ENCODE data around the gene PDIA2.
"Not testable (repeated sequence)": the region's sequence is repeated elsewhere in the genome, so short reads cannot be mapped to it uniquely, and the experiment has no call there.

The PDIA2 gene

DNA sequence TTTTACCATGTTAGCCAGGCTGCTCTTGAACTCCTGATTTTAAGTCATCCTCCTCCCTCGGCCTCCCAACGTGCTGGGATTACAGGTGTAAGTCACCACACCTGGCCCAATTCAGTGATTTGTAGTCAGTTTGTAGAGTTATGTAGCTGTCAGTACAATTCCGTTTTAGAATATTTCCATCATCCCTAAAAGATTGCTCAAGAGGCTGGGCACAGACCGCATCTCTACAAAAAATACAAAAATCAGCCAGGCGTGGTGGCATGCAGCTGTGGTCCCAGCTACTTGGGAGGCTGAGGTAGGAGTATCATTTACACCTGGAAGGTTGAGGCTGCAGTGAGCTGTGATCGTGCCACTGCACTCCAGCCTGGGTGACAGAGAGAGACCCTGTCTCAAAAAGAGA, 27.8 kb upstream of the PDIA2 start:
- H3K4me1 ChIP-seq (ENCODE audit: low read depth, poor library complexity, severe bottlenecking) = no peaks in the 10 kb centered on the region
- no peaks in the 10 kb centered on the region for H4K20me1 ChIP-seq (ENCODE audit: insufficient read depth)
- no peaks in the 10 kb centered on the region for H3K36me3 ChIP-seq (ENCODE audit: insufficient read depth)
- H3K4me3 ChIP-seq (IDR thresholded peaks at IDR 0.05; ENCODE audit: insufficient read depth, low read depth, low read length) = no peak overlapping the region
- H3K27me3 ChIP-seq (ENCODE audit: insufficient read depth, low read depth) = no peaks in the 10 kb centered on the region
- TF ChIP-seq, protein P1, sequence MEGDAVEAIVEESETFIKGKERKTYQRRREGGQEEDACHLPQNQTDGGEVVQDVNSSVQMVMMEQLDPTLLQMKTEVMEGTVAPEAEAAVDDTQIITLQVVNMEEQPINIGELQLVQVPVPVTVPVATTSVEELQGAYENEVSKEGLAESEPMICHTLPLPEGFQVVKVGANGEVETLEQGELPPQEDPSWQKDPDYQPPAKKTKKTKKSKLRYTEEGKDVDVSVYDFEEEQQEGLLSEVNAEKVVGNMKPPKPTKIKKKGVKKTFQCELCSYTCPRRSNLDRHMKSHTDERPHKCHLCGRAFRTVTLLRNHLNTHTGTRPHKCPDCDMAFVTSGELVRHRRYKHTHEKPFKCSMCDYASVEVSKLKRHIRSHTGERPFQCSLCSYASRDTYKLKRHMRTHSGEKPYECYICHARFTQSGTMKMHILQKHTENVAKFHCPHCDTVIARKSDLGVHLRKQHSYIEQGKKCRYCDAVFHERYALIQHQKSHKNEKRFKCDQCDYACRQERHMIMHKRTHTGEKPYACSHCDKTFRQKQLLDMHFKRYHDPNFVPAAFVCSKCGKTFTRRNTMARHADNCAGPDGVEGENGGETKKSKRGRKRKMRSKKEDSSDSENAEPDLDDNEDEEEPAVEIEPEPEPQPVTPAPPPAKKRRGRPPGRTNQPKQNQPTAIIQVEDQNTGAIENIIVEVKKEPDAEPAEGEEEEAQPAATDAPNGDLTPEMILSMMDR (conservative IDR thresholded peaks at IDR 0.05; ENCODE audit: low read depth, low read length) = no peak
- H3K79me2 ChIP-seq (ENCODE audit: insufficient read depth, low read depth) = no peaks in the 10 kb centered on the region
- no peak overlapping the region for H3K4me2 ChIP-seq
- H3K27ac ChIP-seq = no peak overlapping the region
- H2AFZ ChIP-seq (ENCODE audit: low read depth) = no peak overlapping the region
- H3K9ac ChIP-seq = no peak overlapping the region

DNA sequence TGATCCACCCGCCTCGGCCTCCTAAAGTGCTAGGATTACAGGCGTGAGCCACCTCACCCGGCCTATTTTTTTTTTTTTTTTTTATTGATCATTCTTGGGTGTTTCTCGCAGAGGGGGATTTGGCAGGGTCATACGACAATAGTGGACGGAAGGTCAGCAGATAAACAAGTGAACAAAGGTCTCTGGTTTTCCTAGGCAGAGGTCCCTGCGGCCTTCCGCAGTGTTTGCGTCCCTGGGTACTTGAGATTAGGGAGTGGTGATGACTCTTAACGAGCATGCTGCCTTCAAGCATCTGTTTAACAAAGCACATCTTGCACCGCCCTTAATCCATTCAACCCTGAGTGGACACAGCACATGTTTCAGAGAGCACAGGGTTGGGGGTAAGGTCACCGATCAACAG, 24.9 kb upstream of the PDIA2 start:
- H3K4me2 ChIP-seq; H3K27me3 ChIP-seq (ENCODE audit: insufficient read depth, low read depth); H3K27ac ChIP-seq; H3K79me2 ChIP-seq (ENCODE audit: insufficient read depth, low read depth); H3K36me3 ChIP-seq (ENCODE audit: insufficient read depth); H3K4me1 ChIP-seq (ENCODE audit: low read depth, poor library complexity, severe bottlenecking); H2AFZ ChIP-seq (ENCODE audit: low read depth); H4K20me1 ChIP-seq (ENCODE audit: insufficient read depth); H3K4me3 ChIP-seq (IDR thresholded peaks at IDR 0.05; ENCODE audit: insufficient read depth, low read depth, low read length); H3K9ac ChIP-seq: not testable (repeated sequence)

- H3K4me1 ChIP-seq (ENCODE audit: low read depth, poor library complexity, severe bottlenecking) = no peaks in the 10 kb centered on the region
- H3K4me2 ChIP-seq = no peak overlapping the region
- no peaks in the 10 kb centered on the region for H3K27me3 ChIP-seq (ENCODE audit: insufficient read depth, low read depth)
- H3K36me3 ChIP-seq (ENCODE audit: insufficient read depth) = no peaks in the 10 kb centered on the region
- no peaks in the 10 kb centered on the region for H3K79me2 ChIP-seq (ENCODE audit: insufficient read depth, low read depth)
- H3K27ac ChIP-seq = no peak overlapping the region
- TF ChIP-seq, protein P1 (conservative IDR thresholded peaks at IDR 0.05; ENCODE audit: low read depth, low read length) = no peak
- no peak overlapping the region for H3K9ac ChIP-seq
- no peak overlapping the region for H3K4me3 ChIP-seq (IDR thresholded peaks at IDR 0.05; ENCODE audit: insufficient read depth, low read depth, low read length)
- H4K20me1 ChIP-seq (ENCODE audit: insufficient read depth) = no peaks in the 10 kb centered on the region
- H2AFZ ChIP-seq (ENCODE audit: low read depth) = no peak overlapping the region
These were observed 23.7 kb upstream of the PDIA2 start for GRCh38 chr16:259226-259625.

DNA sequence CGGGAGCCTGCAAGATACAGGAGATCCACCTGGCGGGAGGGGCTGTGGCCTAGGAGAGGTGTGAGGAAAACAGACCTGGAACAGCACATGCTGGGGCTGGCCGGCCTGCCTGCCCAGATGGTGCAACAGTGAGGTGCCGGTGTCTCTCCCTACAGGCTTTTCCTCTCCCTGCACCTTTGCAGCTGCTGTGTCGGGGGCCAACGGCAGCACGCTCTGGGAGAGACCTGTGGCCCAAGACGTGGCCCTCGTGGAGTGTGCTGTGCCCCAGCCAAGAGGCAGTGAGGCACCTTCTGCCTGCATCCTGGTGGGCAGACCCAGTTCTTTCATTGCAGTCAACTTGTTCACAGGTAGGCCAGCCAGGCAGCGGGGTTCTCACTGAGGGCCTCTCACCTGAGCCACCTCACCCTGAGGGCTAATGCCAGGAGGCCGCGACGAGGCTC, 23.1 kb upstream of the PDIA2 start:
- no peaks in the 10 kb centered on the region for H4K20me1 ChIP-seq (ENCODE audit: insufficient read depth)
- no peak overlapping the region for H3K4me3 ChIP-seq (IDR thresholded peaks at IDR 0.05; ENCODE audit: insufficient read depth, low read depth, low read length)
- H3K4me1 ChIP-seq (ENCODE audit: low read depth, poor library complexity, severe bottlenecking) = no peaks in the 10 kb centered on the region
- H3K79me2 ChIP-seq (ENCODE audit: insufficient read depth, low read depth) = no peaks in the 10 kb centered on the region
- TF ChIP-seq, protein P1 (conservative IDR thresholded peaks at IDR 0.05; ENCODE audit: low read depth, low read length) = no peak
- no peak overlapping the region for H2AFZ ChIP-seq (ENCODE audit: low read depth)
- no peak overlapping the region for H3K27ac ChIP-seq
- H3K4me2 ChIP-seq = no peak overlapping the region
- H3K36me3 ChIP-seq (ENCODE audit: insufficient read depth) = no peaks in the 10 kb centered on the region
- no peak overlapping the region for H3K9ac ChIP-seq
- no peaks in the 10 kb centered on the region for H3K27me3 ChIP-seq (ENCODE audit: insufficient read depth, low read depth)

- Histone ChIP-seq H3K36me3 (ENCODE audit: insufficient read depth) (no peaks in the 10 kb centered on the region), H3K4me1 (ENCODE audit: low read depth, poor library complexity, severe bottlenecking) (no peaks in the 10 kb centered on the region), H3K79me2 (ENCODE audit: insufficient read depth, low read depth) (no peaks in the 10 kb centered on the region), H2AFZ (ENCODE audit: low read depth) (no peak overlapping the region), H3K9ac (no peak overlapping the region), H3K4me2 (no peak overlapping the region), H3K27ac (no peak overlapping the region), H4K20me1 (ENCODE audit: insufficient read depth) (no peaks in the 10 kb centered on the region), H3K4me3 (IDR thresholded peaks at IDR 0.05; ENCODE audit: insufficient read depth, low read depth, low read length) (no peak overlapping the region), H3K27me3 (ENCODE audit: insufficient read depth, low read depth) (no peaks in the 10 kb centered on the region)
- TF ChIP-seq, protein P1 (conservative IDR thresholded peaks at IDR 0.05; ENCODE audit: low read depth, low read length) = no peak
These were observed 22.6 kb upstream of the PDIA2 start for GRCh38 chr16:260326-260725.

All from KMS-11 (cell line).